Dermis microvascular lymphatic vessel endothelial cell (primary cell): ENCODE measurements around the gene VASP. TPM values are rescaled to one million over a fixed set of nuclear protein-coding genes. Genes with fewer than 3 reads are reported as not detected.

Experiments used
- DNase-seq, 2 donors: peaks; one replicate each; pipeline versions ENCODE4 v3.0.0 to v3.0.0-alpha.2; 2010; ENCODE audit warnings: low read depth in 2 of 2
- total RNA-seq: library from RNA; depleted of rRNA; stranded (reverse); fragments of >200 nt; gene quantifications from 2 replicates; pipeline ENCODE4 v1.2.1, GENCODE V29; 2014

Gene VASP
- total RNA-seq = 51.1 and 71.5 TPM in 2 replicates

DNA sequence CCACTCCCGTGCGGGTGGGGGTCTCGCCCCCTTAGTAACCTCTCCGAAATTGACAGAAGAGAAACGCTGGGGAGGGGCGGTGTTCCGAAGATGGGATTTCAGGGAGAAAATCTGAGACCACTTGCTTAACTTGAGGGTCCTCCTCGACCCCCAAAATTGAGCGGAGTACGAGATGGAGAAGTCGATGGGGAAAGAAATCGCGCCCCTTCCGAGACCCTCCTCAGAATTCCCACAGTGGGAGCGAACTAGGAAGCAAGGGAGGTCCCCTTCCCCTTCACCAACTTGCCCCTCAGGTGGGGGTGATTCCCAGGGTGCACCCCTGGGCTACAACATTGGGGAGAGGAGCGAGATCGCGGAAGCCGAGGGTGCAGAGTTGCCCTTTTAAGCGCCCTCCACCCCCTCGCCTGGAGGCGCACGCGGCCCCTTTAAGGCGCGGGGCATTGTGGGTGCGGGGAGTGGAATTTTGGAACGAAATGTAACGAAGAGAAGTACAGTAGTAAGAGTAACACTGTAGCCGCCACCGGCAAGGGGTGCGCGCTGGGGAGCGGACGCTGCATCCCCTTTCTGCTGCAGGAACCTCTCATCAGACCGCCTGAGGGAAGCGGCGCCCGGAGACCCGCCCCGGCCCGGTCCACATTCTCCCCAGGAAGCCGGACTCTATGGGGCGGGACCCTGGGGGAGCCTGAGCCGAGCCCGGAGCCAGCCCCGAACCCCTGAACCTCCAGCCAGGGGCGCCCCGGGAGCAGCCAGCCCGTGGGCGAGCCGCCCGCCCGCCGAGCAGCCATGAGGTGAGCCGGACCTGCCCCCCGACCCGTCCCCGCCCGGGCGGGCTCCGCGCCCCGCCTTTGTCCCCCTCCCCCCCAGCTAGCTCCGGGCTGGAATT is at the start of gene VASP:
TSS of gene VASP (plus strand) at position 491 of the 883 bp plus-strand sequence. CDS start at position 784, 293 bp downstream.
- peak in 1 of 2 donors; percentile 77 for DNase-seq

DNA sequence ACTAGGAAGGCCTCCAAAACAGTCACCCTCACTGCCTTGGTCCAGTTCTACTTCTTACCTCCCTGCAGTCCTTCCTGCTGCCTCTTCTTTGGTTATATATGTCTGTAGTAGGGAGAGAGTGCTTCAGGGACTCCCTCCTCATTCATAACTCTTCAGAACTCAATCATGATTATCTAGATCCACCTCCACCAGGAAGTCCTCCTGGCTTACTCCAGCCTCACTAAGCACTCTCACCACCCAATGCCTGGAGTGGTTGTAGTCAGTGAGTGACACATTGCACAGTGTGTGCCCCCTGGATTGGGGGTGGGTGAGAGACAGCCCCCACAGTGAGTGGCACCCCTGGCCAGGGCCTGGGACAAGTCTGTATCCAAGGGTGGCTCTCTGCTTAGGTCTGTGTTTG is 49.5 kb upstream of the VASP start:
- DNase-seq = no peak

DNA sequence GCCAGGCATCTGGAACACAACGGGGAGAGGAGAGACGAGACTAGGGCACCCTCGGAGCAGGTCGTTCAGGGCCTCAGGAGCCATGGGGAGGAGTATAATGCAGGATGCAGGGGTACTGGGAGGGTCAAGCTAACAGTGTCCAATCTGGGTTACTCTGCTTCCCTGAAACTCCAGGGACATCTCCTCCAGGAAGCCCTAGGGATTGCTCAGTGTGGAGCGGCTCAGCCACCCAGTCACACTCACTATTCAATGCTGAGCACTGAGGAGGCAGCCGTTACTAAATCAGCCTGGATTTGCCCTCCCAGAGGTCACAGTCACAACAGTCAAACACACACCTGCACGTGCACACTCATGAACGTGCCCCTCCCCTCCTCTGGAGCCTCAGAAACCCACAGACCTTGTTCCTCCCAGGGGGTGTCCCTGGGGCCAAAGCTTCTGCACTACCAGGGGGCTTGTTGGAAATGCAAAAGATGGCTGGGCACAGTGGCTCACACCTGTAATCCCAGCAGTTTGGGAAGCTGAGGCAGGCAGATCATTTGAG is 46.4 kb upstream of the VASP start:
- no peak for DNase-seq

GRCh38 chr19:45462174-45462573 is 45.1 kb upstream of the VASP start:
- no peak for DNase-seq

GRCh38 chr19:45463241-45463640 is 44.0 kb upstream of the VASP start:
- DNase-seq = no peak

GRCh38 chr19:45464274-45464673 is 43.0 kb upstream of the VASP start:
- DNase-seq = no peak

- DNase-seq = no peak
Measured at GRCh38 chr19:45464852-45465441, 42.3 kb upstream of the VASP start.

DNA sequence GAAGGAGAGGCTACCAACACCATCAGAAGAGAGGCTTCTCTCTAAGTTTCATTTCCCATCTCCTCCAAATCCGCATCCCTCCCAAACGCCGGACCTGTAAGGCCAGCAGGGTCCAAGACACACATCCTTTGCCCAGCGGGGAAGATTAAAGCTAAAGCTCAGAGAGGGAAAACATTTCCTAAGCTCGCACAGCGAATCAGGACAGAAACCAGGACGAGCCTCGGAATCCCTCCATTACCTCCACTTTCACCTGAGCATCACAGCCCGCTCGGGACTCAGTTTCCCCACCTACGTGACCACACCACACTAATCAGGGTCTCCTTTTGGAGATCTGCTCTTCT is 40.2 kb upstream of the VASP start:
- DNase-seq = no peak

DNA sequence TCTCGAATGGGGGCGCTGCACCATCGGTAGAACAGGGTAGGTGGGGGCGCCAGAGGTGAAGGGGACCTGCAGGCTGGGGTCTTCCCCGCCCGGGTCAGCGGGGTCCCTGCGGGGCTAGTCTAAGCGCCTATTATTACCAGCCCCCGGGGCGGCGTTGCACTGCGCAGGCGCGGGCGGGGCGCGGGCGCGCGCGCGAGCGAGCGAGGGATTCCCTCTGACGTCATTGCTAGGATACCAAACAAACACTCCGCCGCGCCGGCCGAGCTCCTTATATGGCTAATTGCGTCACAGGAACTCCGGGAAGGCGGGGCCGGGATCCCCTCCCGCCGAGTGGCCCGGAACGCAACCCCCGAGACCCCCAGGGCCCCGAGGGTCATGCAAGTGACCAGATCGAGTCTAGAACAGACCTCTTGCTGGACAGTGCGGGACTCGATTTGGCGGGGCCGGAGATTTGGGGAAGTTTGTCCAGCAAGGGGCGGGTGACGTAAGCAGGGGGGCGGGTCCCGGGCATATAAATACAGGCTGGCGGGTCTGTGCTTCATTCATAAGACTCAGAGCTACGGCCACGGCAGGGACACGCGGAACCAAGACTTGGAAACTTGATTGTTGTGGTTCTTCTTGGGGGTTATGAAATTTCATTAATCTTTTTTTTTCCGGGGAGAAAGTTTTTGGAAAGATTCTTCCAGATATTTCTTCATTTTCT is 39.7 kb upstream of the VASP start, which contains the start of gene FOSB:
TSS of gene FOSB (plus strand) at position 541 of the 703 bp plus-strand sequence. CDS start 591 bp downstream, outside the sequence.
- peak; percentile 86 to 94 for DNase-seq

GRCh38 chr19:45468159-45468651 is 39.1 kb upstream of the VASP start:
- DNase-seq = peak in 1 of 2 donors; percentile 39

- DNase-seq = peak in 1 of 2 donors; percentile 34
Measured at GRCh38 chr19:45468803-45469131, 38.5 kb upstream of the VASP start.

GRCh38 chr19:45469132-45469944 is 37.9 kb upstream of the VASP start:
- DNase-seq = peak; percentile 66 to 94

DNA sequence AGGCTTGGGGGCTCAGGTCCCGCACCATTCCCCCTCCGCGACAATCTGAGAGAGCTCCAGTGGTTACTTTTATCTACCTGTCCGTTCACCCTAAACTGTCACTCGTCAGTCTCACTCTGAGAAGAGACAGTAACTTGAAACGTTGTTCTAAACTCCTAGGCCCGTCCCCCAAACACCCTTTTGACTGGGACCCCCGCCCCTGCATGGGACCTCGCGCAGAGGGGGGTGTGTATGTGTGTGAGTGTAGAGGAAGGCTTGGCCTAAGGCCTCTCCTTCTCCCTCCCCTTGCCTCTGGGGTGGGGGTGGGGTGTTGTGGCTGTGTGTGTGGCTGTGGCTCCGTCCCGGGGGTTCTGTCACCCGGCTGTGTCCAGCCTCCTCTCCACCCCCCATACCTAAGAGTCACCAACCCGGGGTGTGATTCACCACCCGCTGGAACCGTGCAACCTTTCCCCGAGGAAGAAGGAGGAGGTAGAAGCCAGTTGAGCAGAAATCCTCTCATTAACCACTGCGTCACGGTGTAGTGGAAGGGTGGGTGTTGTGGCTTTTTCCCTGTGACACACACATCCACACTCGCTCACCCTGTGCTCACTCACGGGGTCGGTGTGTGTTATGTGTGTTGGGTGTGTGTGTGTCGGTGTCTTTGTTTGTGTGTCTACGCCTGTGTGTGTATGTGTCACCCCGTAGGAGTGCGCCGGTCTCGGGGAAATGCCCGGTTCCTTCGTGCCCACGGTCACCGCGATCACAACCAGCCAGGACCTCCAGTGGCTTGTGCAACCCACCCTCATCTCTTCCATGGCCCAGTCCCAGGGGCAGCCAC is 37.1 kb upstream of the VASP start:
- DNase-seq = no peak

- DNase-seq = no peak
Measured at GRCh38 chr19:45470762-45471081, 36.6 kb upstream of the VASP start.

GRCh38 chr19:45471111-45471930 is 36.0 kb upstream of the VASP start:
- no peak for DNase-seq

DNA sequence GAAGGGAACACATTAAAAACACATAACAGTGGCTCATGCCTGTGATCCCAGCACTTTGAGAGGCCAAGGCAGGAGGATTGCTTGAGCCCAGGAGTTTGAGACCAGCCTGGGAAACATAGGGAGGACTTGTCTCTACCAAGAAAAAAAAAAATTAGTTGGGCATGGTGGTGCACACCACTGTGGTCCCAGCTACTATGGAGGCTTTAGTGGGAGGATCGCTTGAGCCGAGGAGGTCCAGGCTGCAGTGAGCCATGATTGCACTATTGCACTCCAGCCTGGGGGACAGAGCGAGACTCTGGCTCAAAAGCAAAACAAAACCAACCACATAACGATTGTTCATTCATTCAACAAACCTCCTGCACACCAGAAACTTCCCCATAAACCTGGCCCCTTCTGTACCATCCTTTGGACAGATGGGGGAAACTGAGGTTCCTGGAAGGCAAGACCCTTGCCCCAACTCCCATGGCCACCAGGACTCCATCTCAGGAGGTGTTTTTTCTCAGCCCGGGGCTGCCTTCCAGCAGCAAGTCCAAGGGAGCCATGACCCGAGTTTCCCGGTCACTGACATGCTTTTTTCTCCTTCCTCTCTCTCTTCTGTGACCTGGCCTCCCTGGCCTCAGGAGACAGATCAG is 35.2 kb upstream of the VASP start:
- no peak for DNase-seq

DNA sequence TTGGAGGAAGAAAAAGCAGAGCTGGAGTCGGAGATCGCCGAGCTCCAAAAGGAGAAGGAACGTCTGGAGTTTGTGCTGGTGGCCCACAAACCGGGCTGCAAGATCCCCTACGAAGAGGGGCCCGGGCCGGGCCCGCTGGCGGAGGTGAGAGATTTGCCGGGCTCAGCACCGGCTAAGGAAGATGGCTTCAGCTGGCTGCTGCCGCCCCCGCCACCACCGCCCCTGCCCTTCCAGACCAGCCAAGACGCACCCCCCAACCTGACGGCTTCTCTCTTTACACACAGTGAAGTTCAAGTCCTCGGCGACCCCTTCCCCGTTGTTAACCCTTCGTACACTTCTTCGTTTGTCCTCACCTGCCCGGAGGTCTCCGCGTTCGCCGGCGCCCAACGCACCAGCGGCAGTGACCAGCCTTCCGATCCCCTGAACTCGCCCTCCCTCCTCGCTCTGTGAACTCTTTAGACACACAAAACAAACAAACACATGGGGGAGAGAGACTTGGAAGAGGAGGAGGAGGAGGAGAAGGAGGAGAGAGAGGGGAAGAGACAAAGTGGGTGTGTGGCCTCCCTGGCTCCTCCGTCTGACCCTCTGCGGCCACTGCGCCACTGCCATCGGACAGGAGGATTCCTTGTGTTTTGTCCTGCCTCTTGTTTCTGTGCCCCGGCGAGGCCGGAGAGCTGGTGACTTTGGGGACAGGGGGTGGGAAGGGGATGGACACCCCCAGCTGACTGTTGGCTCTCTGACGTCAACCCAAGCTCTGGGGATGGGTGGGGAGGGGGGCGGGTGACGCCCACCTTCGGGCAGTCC is 34.5 kb upstream of the VASP start:
- no peak for DNase-seq

DNA sequence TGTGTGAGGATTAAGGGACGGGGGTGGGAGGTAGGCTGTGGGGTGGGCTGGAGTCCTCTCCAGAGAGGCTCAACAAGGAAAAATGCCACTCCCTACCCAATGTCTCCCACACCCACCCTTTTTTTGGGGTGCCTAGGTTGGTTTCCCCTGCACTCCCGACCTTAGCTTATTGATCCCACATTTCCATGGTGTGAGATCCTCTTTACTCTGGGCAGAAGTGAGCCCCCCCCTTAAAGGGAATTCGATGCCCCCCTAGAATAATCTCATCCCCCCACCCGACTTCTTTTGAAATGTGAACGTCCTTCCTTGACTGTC is 34.0 kb upstream of the VASP start:
- no peak for DNase-seq
